ENCODE data around the gene SNRPA. TPM values are rescaled to one million over a fixed set of nuclear protein-coding genes. Genes with fewer than 3 reads are reported as not detected.

The SNRPA gene
- total and polyA plus RNA-seq, 2 of the 8 experiments (the other 6 are each of a cell fraction or from before 2014, with no cell fraction given) = 201 to 202 TPM

GRCh38 chr19:40802300-40803169 lies 51.5 kb downstream of the SNRPA start:
- Histone ChIP-seq H2BK5ac (ENCODE audit: low read depth, low read length) (peak overlapping the region; percentile 66; the same call in 1 of the 2 replicates), H3K56ac (replicated peaks; ENCODE audit: insufficient read length, low read depth, low read length) (no peak overlapping the region), H3K27me3 (replicated peaks in 1 of 4; ENCODE audit: control insufficient read depth in 3 of 4, extremely low read depth in 1 of 4, insufficient read depth in 3 of 4, low read length in 3 of 4) (no peaks in the 10 kb centered on the region), H4K8ac (ENCODE audit: extremely low read depth, insufficient read depth, low read length) (no peak overlapping the region), H3K14ac (ENCODE audit: insufficient read length) (no peak overlapping the region), H3K79me2 (ENCODE audit: control insufficient read depth in 1 of 2, insufficient read depth in 2 of 2, low read length in 2 of 2) (peaks cover 14 to 71% of the 10 kb centered on the region in 2 experiments), H3K9ac (replicated peaks in 1 of 4; ENCODE audit: extremely low read depth in 1 of 4, low read depth in 3 of 4, low read length in 3 of 4) (0 out of 7 replicates have a peak overlapping the region, but pooled peaks of 1 of the 4 experiments have one; percentile 45), H3K4me2 (ENCODE audit: insufficient read depth in 1 of 2, low read depth in 2 of 2, low read length in 2 of 2) (peak overlapping the region; percentile 32 to 67; a peak in 3 of 4 replicates), H2AK5ac (ENCODE audit: low read depth, low read length) (no peak overlapping the region), H4K20me1 (replicated peaks in 1 of 2; ENCODE audit: control insufficient read depth in 1 of 2, insufficient read depth in 2 of 2, low read length in 2 of 2) (peaks cover 39 to 59% of the 10 kb centered on the region in 2 experiments), H4K91ac (replicated peaks; ENCODE audit: insufficient read length, low read length) (no peak overlapping the region), H3K36me3 (ENCODE audit: control insufficient read depth in 2 of 4, insufficient read depth in 4 of 4, low read length in 3 of 4) (peaks cover 6 to 41% (median 8%) of the 10 kb centered on the region in 4 experiments; a peak in 7 of 8 replicates), H2AFZ (ENCODE audit: low read length) (no peak overlapping the region), H3K79me1 (ENCODE audit: low read depth, low read length) (peaks cover 33% of the 10 kb centered on the region), H3K4ac (replicated peaks; ENCODE audit: insufficient read length, low read depth, low read length) (no peak overlapping the region), H3K23ac (ENCODE audit: insufficient read length) (no peak overlapping the region), H3K9me3 (ENCODE audit: insufficient read depth in 2 of 2, low read depth in 1 of 2, low read length in 1 of 2) (no peaks in the 10 kb centered on the region), H2BK12ac (ENCODE audit: low read depth, low read length) (peak overlapping the region; percentile 71; the same call in 1 of the 2 replicates), H3K27ac (ENCODE audit: low read depth, low read length) (0 out of 2 replicates have a peak overlapping the region, but pooled peaks have one; percentile 55), H3K23me2 (ENCODE audit: low read depth, low read length) (peaks cover 6% of the 10 kb centered on the region; the same call in 1 of the 2 replicates), H3K4me1 (replicated peaks in 1 of 4; ENCODE audit: control insufficient read depth in 3 of 4, insufficient read depth in 4 of 4, low read length in 3 of 4) (peaks cover 3 to 63% (median 34%) of the 10 kb centered on the region in 4 experiments), H2BK15ac (ENCODE audit: low read length) (no peak overlapping the region), H3K18ac (ENCODE audit: extremely low read depth, low read length) (no peak overlapping the region), H4K5ac (ENCODE audit: insufficient read length, low read depth, low read length) (no peak overlapping the region), H3K4me3 (ENCODE audit: extremely low read depth in 1 of 4, insufficient read depth in 2 of 4, low read depth in 3 of 4, low read length in 4 of 4) (peak overlapping the region in 1 of 4 experiments; percentile 15; a peak in 1 of 8 replicates), H2BK20ac (ENCODE audit: low read length) (no peak overlapping the region), H2BK120ac (replicated peaks; ENCODE audit: low read depth, low read length) (no peak overlapping the region)
- peak in 1 of 2 experiments; percentile 45; a peak in 1 of 3 replicates for TF ChIP-seq POLR2A (IDR thresholded peaks at IDR 0.05; ENCODE audit: control extremely low read depth in 1 of 2, low read depth in 2 of 2, low read length in 2 of 2)
- peak; percentile 3; the same call in 1 of the 2 replicates for TF ChIP-seq POLR2AphosphoS5 (IDR thresholded peaks at IDR 0.05; ENCODE audit: low read depth, low read length)
- TF ChIP-seq EP300 (IDR thresholded peaks at IDR 0.05; ENCODE audit: borderline replicate concordance in 1 of 2, low read depth in 2 of 2, low read length in 2 of 2) = no peak
- TF ChIP-seq E2F6 (IDR thresholded peaks at IDR 0.05) = no peak
- TF ChIP-seq NANOG (IDR thresholded peaks at IDR 0.05; ENCODE audit: insufficient read depth, low read depth, low read length, poor library complexity, severe bottlenecking) = no peak
- TF ChIP-seq TBP (IDR thresholded peaks at IDR 0.05; ENCODE audit: low read depth, low read length) = no peak
- FAIRE-seq = no peak
- CTCF ChIA-PET (ENCODE audit: partially characterized antibody) = interaction anchor here (0.7 to 1.5 kb wide), 2 partner anchors 16 to 1473 kb away, joined by 3 to 5 read pairs; no protein-coding TSS in a partner anchor
- WGBS, 2 experiments (ENCODE audit: extremely low coverage in 1 of 2, insufficient coverage in 1 of 2, insufficient read length in 1 of 2, insufficient replicate concordance in 2 of 2, low coverage in 1 of 2, low lambda C conversion rate in 2 of 2, missing lambda C conversion rate in 1 of 2) = 77% methylated on average over 11 of the region's 11 CpGs; no CpG with 5 or more reads in 1 of the 2 experiments
- POLR2A ChIA-PET (ENCODE audit: partially characterized antibody) = interaction anchor here (0.5 to 15.7 kb wide), 7 partner anchors 9 to 86 kb away, joined by 3 to 241 read pairs (median 3); partner anchors contain the start of genes ACTMAP, COQ8B, ITPKC and MIA
- no peak for DNase-seq (ENCODE audit: low read depth in 1 of 2, low spot score in 2 of 2)

Data from H1 (cell line).